HG03064 (cell line): ENCODE measurements around the gene SLC25A4.
"Not testable (repeated sequence)": the region's sequence is repeated elsewhere in the genome, so short reads cannot be mapped to it uniquely, and the experiment has no call there.

Source experiments
- ATAC-seq: cut with Tn5 transposase; IDR thresholded peaks from one replicate; pipeline ENCODE4 v1.9.1; 2021; ENCODE audit warnings: low read depth; ENCODE audit not compliant: unreplicated experiment

SLC25A4 gene

GRCh38 chr4:185171373-185172071 is 28.5 kb downstream of the SLC25A4 start:
- ATAC-seq: peak; percentile 88

GRCh38 chr4:185179488-185179887 is 36.4 kb downstream of the SLC25A4 start:
- no peak for ATAC-seq

GRCh38 chr4:185182239-185182638 is 39.2 kb downstream of the SLC25A4 start:
- no peak for ATAC-seq

- ATAC-seq: peak; percentile 50
These were observed 40.7 kb downstream of the SLC25A4 start for GRCh38 chr4:185183622-185184281.

GRCh38 chr4:185186769-185187168 is 43.7 kb downstream of the SLC25A4 start:
- ATAC-seq: no peak

GRCh38 chr4:185189606-185190305 is 46.7 kb downstream of the SLC25A4 start:
- no peak for ATAC-seq

GRCh38 chr4:185190306-185190856 is 47.3 kb downstream of the SLC25A4 start:
- no peak for ATAC-seq

GRCh38 chr4:185192059-185192458 is 49.0 kb downstream of the SLC25A4 start:
- peak; percentile 80 for ATAC-seq

- no peak for ATAC-seq
These were observed 52.1 kb downstream of the SLC25A4 start for GRCh38 chr4:185194924-185195888.

GRCh38 chr4:185196437-185196836 is 53.4 kb downstream of the SLC25A4 start:
- ATAC-seq: no peak

GRCh38 chr4:185198189-185198588 is 55.1 kb downstream of the SLC25A4 start:
- not testable (repeated sequence) for ATAC-seq
